Gastrocnemius medialis (tissue), 4 donors: ENCODE results near the gene NLRP9.

Source experiments
- CTCF ChIP-seq, 5 experiments: fragments of 450-650 bp in 3 of 5; fragments of 200-600 bp in 2 of 5; sonication (generic) in 2 of 5; IDR thresholded peaks in 4 of 5; conservative IDR thresholded peaks in 1 of 5; 1 replicate in 4 of 5; 2 replicates in 1 of 5; pipeline ENCODE4 v1.5.1; 2016 to 2019; ENCODE audit warnings: antibody characterized with exemption in 5 of 5, mild to moderate bottlenecking in 3 of 5, moderate library complexity in 3 of 5
- POLR2A ChIP-seq, 2 donors: fragments of 450-650 bp; IDR thresholded peaks; one replicate each; pipeline ENCODE4 v1.6.1; 2017; ENCODE audit warnings: antibody characterized with exemption in 2 of 2, mild to moderate bottlenecking in 2 of 2, moderate library complexity in 2 of 2

- TF ChIP-seq CTCF (IDR thresholded peaks at IDR 0.05 in 4 of 5, conservative IDR thresholded peaks at IDR 0.05 in 1 of 5) (no peak), POLR2A (IDR thresholded peaks at IDR 0.05) (no peak)
These were observed 40.5 kb downstream of the NLRP9 start for GRCh38 chr19:55697698-55698097.
